ENCODE results near the gene C11orf21.

C11orf21 gene

GRCh38 chr11:2306877-2307500 is 5.3 kb upstream of the C11orf21 start:
- H3K4me3 Mint-ChIP-seq: no peak overlapping the region
- H3K9me3 Mint-ChIP-seq: no peaks in the 10 kb centered on the region
- H3K4me1 Mint-ChIP-seq: peaks cover 32% of the 10 kb centered on the region

GRCh38 chr11:2306452-2306823 is 4.7 kb upstream of the C11orf21 start:
- Mint-ChIP-seq H3K27ac (peak overlapping the region; percentile 87), H3K4me1 (peaks cover 37% of the 10 kb centered on the region), H3K9me3 (no peaks in the 10 kb centered on the region), H3K27me3 (peaks cover 10% of the 10 kb centered on the region), H3K36me3 (peaks cover 5% of the 10 kb centered on the region), H3K4me3 (no peak overlapping the region)
- no peak for ATAC-seq

More at GRCh38 chr11:2306877-2307500, 5.3 kb upstream of the C11orf21 start:
- H3K27me3 Mint-ChIP-seq: peaks cover 15% of the 10 kb centered on the region
- peak overlapping the region; percentile 87 for H3K27ac Mint-ChIP-seq
- ATAC-seq: no peak
- peaks cover 5% of the 10 kb centered on the region for H3K36me3 Mint-ChIP-seq

GRCh38 chr11:2305788-2306451 is 4.2 kb upstream of the C11orf21 start:
- Mint-ChIP-seq H3K27ac (peak overlapping the region; percentile 87), H3K4me1 (peaks cover 42% of the 10 kb centered on the region), H3K27me3 (peaks cover 8% of the 10 kb centered on the region), H3K4me3 (no peak overlapping the region), H3K9me3 (no peaks in the 10 kb centered on the region), H3K36me3 (peaks cover 5% of the 10 kb centered on the region)
- no peak for ATAC-seq

GRCh38 chr11:2305140-2305778 is 3.5 kb upstream of the C11orf21 start:
- H3K4me3 Mint-ChIP-seq: no peak overlapping the region
- H3K36me3 Mint-ChIP-seq: peaks cover 5% of the 10 kb centered on the region
- peak; percentile 66 for ATAC-seq
- H3K27ac Mint-ChIP-seq: peak overlapping the region; percentile 87
- no peaks in the 10 kb centered on the region for H3K9me3 Mint-ChIP-seq
- H3K27me3 Mint-ChIP-seq: peaks cover 8% of the 10 kb centered on the region
- H3K4me1 Mint-ChIP-seq: peaks cover 49% of the 10 kb centered on the region

GRCh38 chr11:2304506-2305139 is 2.9 kb upstream of the C11orf21 start:
- Mint-ChIP-seq H3K36me3 (peaks cover 5% of the 10 kb centered on the region), H3K9me3 (no peaks in the 10 kb centered on the region), H3K27me3 (peaks cover 8% of the 10 kb centered on the region), H3K4me1 (peaks cover 54% of the 10 kb centered on the region), H3K27ac (peak overlapping the region; percentile 60), H3K4me3 (no peak overlapping the region)
- no peak for ATAC-seq

GRCh38 chr11:2303627-2304505 is 2.1 kb upstream of the C11orf21 start:
- Mint-ChIP-seq H3K27ac (peak overlapping the region; percentile 22), H3K9me3 (no peaks in the 10 kb centered on the region), H3K4me1 (peaks cover 59% of the 10 kb centered on the region), H3K27me3 (peaks cover 8% of the 10 kb centered on the region), H3K36me3 (peaks cover 5% of the 10 kb centered on the region), H3K4me3 (no peak overlapping the region)
- ATAC-seq: no peak

- Mint-ChIP-seq H3K4me3 (peak overlapping the region; percentile 88), H3K36me3 (peaks cover 5% of the 10 kb centered on the region), H3K27ac (peak overlapping the region; percentile 93), H3K4me1 (peaks cover 59% of the 10 kb centered on the region), H3K9me3 (no peaks in the 10 kb centered on the region), H3K27me3 (peaks cover 8% of the 10 kb centered on the region)
- ATAC-seq: no peak
These were observed 1.3 kb upstream of the C11orf21 start for GRCh38 chr11:2302896-2303626.

GRCh38 chr11:2302306-2302895 is 683 bp upstream of the C11orf21 start:
- Mint-ChIP-seq H3K27me3 (peaks cover 8% of the 10 kb centered on the region), H3K4me1 (peaks cover 59% of the 10 kb centered on the region), H3K4me3 (peak overlapping the region; percentile 88), H3K9me3 (no peaks in the 10 kb centered on the region), H3K36me3 (peaks cover 5% of the 10 kb centered on the region), H3K27ac (peak overlapping the region; percentile 93)
- ATAC-seq: peak; percentile 2

- ATAC-seq: no peak
- H3K9me3 Mint-ChIP-seq: no peaks in the 10 kb centered on the region
- H3K4me1 Mint-ChIP-seq: peaks cover 51% of the 10 kb centered on the region
- H3K36me3 Mint-ChIP-seq: peaks cover under 1% of the 10 kb centered on the region
- H3K4me3 Mint-ChIP-seq: peak overlapping the region; percentile 88
- H3K27me3 Mint-ChIP-seq: peaks cover 2% of the 10 kb centered on the region
- H3K27ac Mint-ChIP-seq: peak overlapping the region; percentile 93
These were observed 635 bp downstream of the C11orf21 start for GRCh38 chr11:2300936-2301630.

- Mint-ChIP-seq H3K36me3 (no peaks in the 10 kb centered on the region), H3K4me1 (peaks cover 45% of the 10 kb centered on the region), H3K27ac (peak overlapping the region; percentile 93), H3K4me3 (peak overlapping the region; percentile 88), H3K9me3 (no peaks in the 10 kb centered on the region), H3K27me3 (no peaks in the 10 kb centered on the region)
- peak; percentile 31 for ATAC-seq
These were observed 1.3 kb downstream of the C11orf21 start for GRCh38 chr11:2300290-2300935.

GRCh38 chr11:2299773-2300172 is 1.9 kb downstream of the C11orf21 start:
- Mint-ChIP-seq H3K27ac (peak overlapping the region; percentile 57), H3K4me3 (peak overlapping the region; percentile 10), H3K4me1 (peaks cover 38% of the 10 kb centered on the region), H3K27me3 (no peaks in the 10 kb centered on the region), H3K36me3 (no peaks in the 10 kb centered on the region), H3K9me3 (no peaks in the 10 kb centered on the region)
- ATAC-seq: no peak

GRCh38 chr11:2298795-2299761 is 2.6 kb downstream of the C11orf21 start:
- peak overlapping the region; percentile 10 for H3K4me3 Mint-ChIP-seq
- ATAC-seq: no peak
- no peaks in the 10 kb centered on the region for H3K9me3 Mint-ChIP-seq
- no peaks in the 10 kb centered on the region for H3K36me3 Mint-ChIP-seq
- peaks cover 36% of the 10 kb centered on the region for H3K4me1 Mint-ChIP-seq
- H3K27me3 Mint-ChIP-seq: no peaks in the 10 kb centered on the region
- peak overlapping the region; percentile 57 for H3K27ac Mint-ChIP-seq
